ENCODE data around the gene CMSS1.

Gene CMSS1

DNA sequence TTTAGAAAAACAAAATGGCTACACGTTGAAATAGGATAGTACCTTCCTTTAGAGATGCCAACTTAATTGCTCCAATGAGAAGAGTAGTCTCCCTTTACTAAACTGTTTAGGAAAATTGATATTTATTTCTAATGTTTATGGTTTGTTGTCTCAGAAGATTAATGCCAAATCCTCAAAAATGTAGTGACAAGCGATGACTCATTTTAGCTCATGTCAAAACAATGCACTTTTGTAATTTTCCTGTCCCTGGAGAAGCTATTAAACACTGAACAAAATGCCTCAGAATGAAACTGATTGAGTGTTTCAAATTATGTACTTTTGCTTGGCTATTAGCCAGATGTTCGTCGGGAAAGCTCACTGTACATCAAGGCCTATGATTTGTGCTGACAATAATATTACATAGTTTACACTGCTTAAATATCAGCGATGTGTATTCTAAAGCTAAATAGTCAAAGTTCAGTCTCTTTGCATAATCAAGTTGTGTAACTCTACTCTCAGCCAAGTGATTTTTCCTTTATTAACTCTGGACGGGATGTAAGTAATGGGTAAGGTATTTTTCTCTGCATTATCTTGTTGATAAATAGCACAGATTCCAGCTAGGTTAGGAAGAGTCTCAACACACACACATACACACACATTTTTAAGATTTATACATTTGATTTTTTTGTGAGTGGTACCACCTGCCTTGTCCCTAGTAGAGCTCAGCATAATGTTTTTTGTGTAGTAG lies 83.7 kb downstream of the CMSS1 start:
- Histone ChIP-seq H3K27ac (ENCODE audit: low read length) (no peak overlapping the region), H3K36me3 (ENCODE audit: control insufficient read depth in 2 of 2, insufficient read depth in 2 of 2, low read length in 2 of 2) (no peaks in the 10 kb centered on the region), H3K4me3 (ENCODE audit: low read length in 2 of 2) (peak overlapping the region in 1 of 2 donors; percentile 3), H3K9me3 (ENCODE audit: control insufficient read depth in 2 of 2, low read length in 2 of 2) (no peaks in the 10 kb centered on the region), H3K4me1 (ENCODE audit: control insufficient read depth, insufficient read depth, low read length) (peaks cover 5% of the 10 kb centered on the region), H3K27me3 (ENCODE audit: control insufficient read depth in 1 of 2, insufficient read depth in 2 of 2, low read length in 2 of 2) (no peaks in the 10 kb centered on the region), H3K9ac (ENCODE audit: low read length in 2 of 2) (no peak overlapping the region)

DNA sequence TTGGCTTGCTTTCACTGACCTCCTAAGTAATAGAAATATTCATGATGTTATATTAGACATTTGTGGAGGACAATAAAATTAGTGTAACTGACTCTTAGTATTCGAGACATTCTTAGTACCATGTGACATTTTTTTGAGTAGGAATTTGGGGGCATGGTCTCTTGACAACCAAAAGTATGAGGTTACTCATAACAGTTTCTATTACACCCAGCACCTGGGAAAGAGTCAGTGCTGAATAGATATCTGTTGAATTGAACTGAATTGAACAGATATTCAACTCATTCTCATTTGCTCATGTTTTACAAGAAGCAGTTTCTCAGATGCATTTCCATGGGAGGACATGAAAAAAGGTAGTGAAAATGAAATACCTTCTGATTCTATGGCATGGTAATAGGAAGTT lies 84.4 kb downstream of the CMSS1 start:
- no peak overlapping the region for H3K27ac ChIP-seq (ENCODE audit: low read length)

DNA sequence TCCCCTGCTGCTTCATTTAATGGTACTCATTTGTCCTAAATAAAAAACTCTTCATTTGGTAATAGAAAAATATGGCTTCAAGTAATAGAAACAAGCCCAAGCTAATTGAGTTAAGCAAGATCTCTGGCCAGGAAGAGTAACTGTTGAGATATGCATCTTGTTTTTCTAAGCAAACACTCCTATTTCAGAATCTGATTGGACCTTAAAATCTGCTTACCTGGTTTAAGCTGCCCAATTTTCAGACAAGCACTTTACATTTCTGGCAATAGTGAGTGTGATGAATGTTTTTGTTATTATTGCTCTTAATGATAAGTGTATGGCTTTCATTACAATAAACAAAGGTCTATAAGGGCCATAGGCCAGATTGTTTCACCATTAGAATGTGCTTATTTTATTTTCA lies 86.2 kb downstream of the CMSS1 start:
- Histone ChIP-seq H3K4me1 (ENCODE audit: control insufficient read depth, insufficient read depth, low read length) (peaks cover 5% of the 10 kb centered on the region), H3K9ac (ENCODE audit: low read length in 2 of 2) (no peak overlapping the region), H3K27ac (ENCODE audit: low read length) (no peak overlapping the region), H3K9me3 (ENCODE audit: control insufficient read depth in 2 of 2, low read length in 2 of 2) (no peaks in the 10 kb centered on the region), H3K27me3 (ENCODE audit: control insufficient read depth in 1 of 2, insufficient read depth in 2 of 2, low read length in 2 of 2) (no peaks in the 10 kb centered on the region), H3K4me3 (ENCODE audit: low read length in 2 of 2) (no peak overlapping the region), H3K36me3 (ENCODE audit: control insufficient read depth in 2 of 2, insufficient read depth in 2 of 2, low read length in 2 of 2) (no peaks in the 10 kb centered on the region)

More for the DNA sequence above, 84.4 kb downstream of the CMSS1 start:
- no peak overlapping the region for H3K9ac ChIP-seq (ENCODE audit: low read length in 2 of 2)
- H3K4me1 ChIP-seq (ENCODE audit: control insufficient read depth, insufficient read depth, low read length), result peaks cover 5% of the 10 kb centered on the region
- no peaks in the 10 kb centered on the region for H3K27me3 ChIP-seq (ENCODE audit: control insufficient read depth in 1 of 2, insufficient read depth in 2 of 2, low read length in 2 of 2)
- no peak overlapping the region for H3K4me3 ChIP-seq (ENCODE audit: low read length in 2 of 2)
- no peaks in the 10 kb centered on the region for H3K9me3 ChIP-seq (ENCODE audit: control insufficient read depth in 2 of 2, low read length in 2 of 2)
- no peaks in the 10 kb centered on the region for H3K36me3 ChIP-seq (ENCODE audit: control insufficient read depth in 2 of 2, insufficient read depth in 2 of 2, low read length in 2 of 2)

DNA sequence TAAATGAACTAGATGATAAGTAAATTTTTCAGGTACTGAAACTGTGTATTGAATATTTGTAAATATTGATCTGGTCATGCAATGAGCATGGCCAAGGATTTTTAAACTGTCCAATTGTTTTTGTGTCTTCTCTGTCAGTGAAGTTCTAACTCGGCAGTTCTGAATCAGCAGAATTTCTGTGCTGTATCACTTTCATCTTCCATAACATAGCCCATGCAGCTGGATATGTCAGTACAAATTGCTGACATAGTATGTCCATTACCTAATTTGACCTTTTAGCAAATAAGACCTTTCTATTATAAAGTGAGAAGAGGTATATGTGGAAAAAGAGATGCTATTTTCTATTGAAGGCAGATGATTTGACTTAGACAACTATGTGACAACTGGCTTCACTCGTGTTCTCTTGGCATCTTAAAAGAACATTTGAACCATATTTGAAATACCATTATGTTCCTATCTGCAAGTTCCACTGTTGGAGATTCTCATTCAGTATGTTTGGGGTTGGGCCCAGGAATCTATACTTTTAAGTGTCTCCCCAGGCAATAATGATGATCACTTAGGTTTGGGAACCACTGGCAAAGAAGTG lies 90.4 kb downstream of the CMSS1 start:
- H3K4me1 ChIP-seq (ENCODE audit: control insufficient read depth, insufficient read depth, low read length), result peaks cover 2% of the 10 kb centered on the region
- no peak overlapping the region for H3K27ac ChIP-seq (ENCODE audit: low read length)
- no peaks in the 10 kb centered on the region for H3K27me3 ChIP-seq (ENCODE audit: control insufficient read depth in 1 of 2, insufficient read depth in 2 of 2, low read length in 2 of 2)
- no peak overlapping the region for H3K4me3 ChIP-seq (ENCODE audit: low read length in 2 of 2)
- H3K9me3 ChIP-seq (ENCODE audit: control insufficient read depth in 2 of 2, low read length in 2 of 2), result no peaks in the 10 kb centered on the region
- no peak overlapping the region for H3K9ac ChIP-seq (ENCODE audit: low read length in 2 of 2)
- no peaks in the 10 kb centered on the region for H3K36me3 ChIP-seq (ENCODE audit: control insufficient read depth in 2 of 2, insufficient read depth in 2 of 2, low read length in 2 of 2)

DNA sequence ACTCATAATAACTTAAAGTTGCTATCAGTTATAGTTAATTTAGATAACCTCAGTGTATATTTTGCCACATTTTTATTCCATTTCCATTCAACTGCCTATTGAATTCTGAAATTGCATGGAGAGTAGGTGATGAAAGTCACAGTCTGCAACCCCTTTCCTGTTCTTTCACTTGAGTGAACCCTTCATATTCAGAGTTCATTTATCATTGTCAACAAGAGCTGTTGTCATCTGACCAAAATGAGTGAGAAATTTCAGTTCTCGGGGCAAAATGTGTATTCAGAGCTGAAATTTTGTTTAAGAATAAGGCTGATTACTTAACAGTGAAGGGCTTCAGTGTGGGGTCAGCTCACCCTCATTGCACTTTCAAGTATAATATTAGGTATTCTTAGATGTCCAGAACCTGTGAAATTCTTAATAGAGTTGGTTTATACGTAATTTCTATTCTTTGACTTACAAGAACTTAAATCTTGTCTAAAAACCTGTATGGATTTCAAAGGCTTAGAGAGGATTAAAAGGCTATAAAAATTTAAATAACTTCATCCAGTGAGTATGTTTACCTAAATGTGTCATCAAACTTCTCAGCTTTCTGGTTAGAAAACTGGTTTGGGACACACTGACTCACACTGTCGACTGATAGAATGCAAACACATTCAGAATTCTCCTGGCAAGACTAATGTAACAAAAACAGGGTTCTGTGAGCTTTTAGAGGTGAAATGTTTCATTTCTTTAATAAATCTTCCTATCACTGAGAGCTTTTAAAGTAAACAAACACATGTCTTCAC lies 92.2 kb downstream of the CMSS1 start:
- Histone ChIP-seq H3K9ac (ENCODE audit: low read length in 2 of 2) (no peak overlapping the region), H3K27me3 (ENCODE audit: control insufficient read depth in 1 of 2, insufficient read depth in 2 of 2, low read length in 2 of 2) (no peaks in the 10 kb centered on the region), H3K4me1 (ENCODE audit: control insufficient read depth, insufficient read depth, low read length) (peaks cover 2% of the 10 kb centered on the region), H3K36me3 (ENCODE audit: control insufficient read depth in 2 of 2, insufficient read depth in 2 of 2, low read length in 2 of 2) (no peaks in the 10 kb centered on the region), H3K4me3 (ENCODE audit: low read length in 2 of 2) (no peak overlapping the region), H3K27ac (ENCODE audit: low read length) (no peak overlapping the region), H3K9me3 (ENCODE audit: control insufficient read depth in 2 of 2, low read length in 2 of 2) (no peaks in the 10 kb centered on the region)

DNA sequence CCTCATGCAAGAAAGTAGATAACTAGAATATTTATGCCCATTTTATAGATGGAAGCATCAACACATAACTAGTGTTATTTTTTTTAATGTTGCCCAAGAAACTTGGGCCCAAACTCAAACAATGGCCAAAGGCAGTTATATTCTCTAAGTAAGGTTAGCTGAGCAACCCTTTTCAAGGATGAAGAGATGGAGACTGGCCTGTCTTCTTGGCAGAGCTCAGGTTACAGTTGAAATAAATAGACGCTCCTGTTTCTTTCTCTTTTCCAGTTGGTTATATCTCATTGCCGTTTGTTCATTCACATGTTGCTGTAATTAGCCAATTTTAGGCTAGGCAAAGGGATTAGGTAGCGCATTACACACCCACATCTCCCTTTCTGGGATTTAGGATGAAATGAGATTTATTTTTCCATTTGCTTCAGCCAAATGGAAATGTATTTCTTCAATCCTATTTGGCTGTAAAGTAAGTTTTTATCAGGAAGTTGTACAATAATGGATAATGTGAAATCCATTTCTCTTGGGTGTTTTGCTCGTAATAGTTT lies 93.2 kb downstream of the CMSS1 start:
- H3K27me3 ChIP-seq (ENCODE audit: control insufficient read depth in 1 of 2, insufficient read depth in 2 of 2, low read length in 2 of 2), result no peaks in the 10 kb centered on the region
- H3K9ac ChIP-seq (ENCODE audit: low read length in 2 of 2), result no peak overlapping the region
- H3K9me3 ChIP-seq (ENCODE audit: control insufficient read depth in 2 of 2, low read length in 2 of 2), result no peaks in the 10 kb centered on the region
- H3K4me3 ChIP-seq (ENCODE audit: low read length in 2 of 2), result no peak overlapping the region
- peaks cover 2% of the 10 kb centered on the region for H3K4me1 ChIP-seq (ENCODE audit: control insufficient read depth, insufficient read depth, low read length)
- peak overlapping the region; percentile 8 for H3K27ac ChIP-seq (ENCODE audit: low read length)
- no peaks in the 10 kb centered on the region for H3K36me3 ChIP-seq (ENCODE audit: control insufficient read depth in 2 of 2, insufficient read depth in 2 of 2, low read length in 2 of 2)

DNA sequence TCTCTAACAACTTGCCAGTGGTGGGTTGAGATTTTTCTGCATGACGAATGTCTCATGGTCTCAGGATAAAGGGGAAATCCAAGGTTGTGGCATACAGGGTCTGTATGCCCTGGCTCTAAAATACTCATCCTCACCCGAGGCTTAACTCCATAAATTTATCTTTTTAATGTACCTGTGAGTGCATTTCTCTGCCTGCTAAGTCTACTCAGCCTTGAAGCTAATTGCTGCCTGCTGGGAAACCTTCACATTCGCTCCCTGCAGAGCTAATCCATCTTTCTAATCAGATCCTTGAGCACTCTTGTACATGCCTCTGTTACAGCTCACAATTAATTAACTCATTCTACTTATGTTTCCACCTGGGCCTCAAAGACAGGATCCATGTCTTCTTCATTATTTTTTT lies 93.8 kb downstream of the CMSS1 start:
- Histone ChIP-seq H3K4me1 (ENCODE audit: control insufficient read depth, insufficient read depth, low read length) (peaks cover 2% of the 10 kb centered on the region), H3K9me3 (ENCODE audit: control insufficient read depth in 2 of 2, low read length in 2 of 2) (no peaks in the 10 kb centered on the region), H3K36me3 (ENCODE audit: control insufficient read depth in 2 of 2, insufficient read depth in 2 of 2, low read length in 2 of 2) (no peaks in the 10 kb centered on the region), H3K9ac (ENCODE audit: low read length in 2 of 2) (no peak overlapping the region), H3K27ac (ENCODE audit: low read length) (no peak overlapping the region), H3K4me3 (ENCODE audit: low read length in 2 of 2) (no peak overlapping the region), H3K27me3 (ENCODE audit: control insufficient read depth in 1 of 2, insufficient read depth in 2 of 2, low read length in 2 of 2) (no peaks in the 10 kb centered on the region)

DNA sequence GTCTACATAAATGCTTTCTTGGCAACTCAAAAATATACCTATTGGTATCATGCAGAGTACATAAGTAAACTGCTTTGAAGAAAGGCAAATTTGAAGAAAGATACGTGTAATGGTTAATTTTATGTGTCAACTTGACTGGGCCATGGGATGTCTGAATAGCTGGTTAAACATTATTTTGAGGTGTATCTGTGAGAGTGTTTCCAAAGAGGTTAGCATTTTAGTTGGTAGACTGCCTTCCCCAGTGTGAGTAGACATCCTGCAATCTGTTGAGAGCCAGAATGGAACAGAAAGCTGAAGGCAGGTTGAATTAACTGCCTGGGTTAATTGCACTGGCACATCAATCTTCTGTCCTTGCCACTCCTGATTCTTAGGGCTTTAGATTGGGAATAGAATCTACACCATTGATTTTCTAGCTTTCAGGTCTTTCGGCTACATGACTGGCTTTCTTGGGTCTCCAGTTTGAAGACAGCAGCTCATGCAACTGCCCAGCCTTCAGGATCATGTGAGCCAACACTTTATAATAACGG lies 98.3 kb downstream of the CMSS1 start:
- no peak overlapping the region for H3K9ac ChIP-seq (ENCODE audit: low read length in 2 of 2)
- no peaks in the 10 kb centered on the region for H3K9me3 ChIP-seq (ENCODE audit: control insufficient read depth in 2 of 2, low read length in 2 of 2)
- no peaks in the 10 kb centered on the region for H3K27me3 ChIP-seq (ENCODE audit: control insufficient read depth in 1 of 2, insufficient read depth in 2 of 2, low read length in 2 of 2)
- H3K4me3 ChIP-seq (ENCODE audit: low read length in 2 of 2), result no peak overlapping the region
- H3K27ac ChIP-seq (ENCODE audit: low read length), result no peak overlapping the region
- no peaks in the 10 kb centered on the region for H3K36me3 ChIP-seq (ENCODE audit: control insufficient read depth in 2 of 2, insufficient read depth in 2 of 2, low read length in 2 of 2)
- no peaks in the 10 kb centered on the region for H3K4me1 ChIP-seq (ENCODE audit: control insufficient read depth, insufficient read depth, low read length)

DNA sequence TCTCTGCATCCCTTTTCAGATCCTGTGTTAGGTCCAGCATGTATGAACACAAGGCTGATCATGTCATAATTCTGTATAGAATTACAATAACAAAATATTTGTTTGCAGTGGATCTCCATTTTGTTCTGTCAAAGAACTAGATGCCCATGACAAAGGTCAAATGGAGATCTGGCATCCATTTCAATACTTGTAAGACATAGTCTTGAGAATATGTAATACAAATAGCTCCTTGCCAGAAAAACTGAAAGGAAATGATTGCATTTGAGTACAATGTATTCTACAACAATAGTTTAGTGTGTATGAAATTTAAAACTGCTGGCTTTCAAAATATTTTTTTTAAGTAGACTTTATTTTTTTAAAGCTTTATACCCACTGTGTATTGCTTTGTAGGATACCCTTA lies 101.1 kb downstream of the CMSS1 start:
- H3K27ac ChIP-seq (ENCODE audit: low read length), result no peak overlapping the region
- H3K36me3 ChIP-seq (ENCODE audit: control insufficient read depth in 2 of 2, insufficient read depth in 2 of 2, low read length in 2 of 2), result no peaks in the 10 kb centered on the region
- no peaks in the 10 kb centered on the region for H3K27me3 ChIP-seq (ENCODE audit: control insufficient read depth in 1 of 2, insufficient read depth in 2 of 2, low read length in 2 of 2)
- H3K4me3 ChIP-seq (ENCODE audit: low read length in 2 of 2), result no peak overlapping the region
- no peak overlapping the region for H3K9ac ChIP-seq (ENCODE audit: low read length in 2 of 2)
- H3K9me3 ChIP-seq (ENCODE audit: control insufficient read depth in 2 of 2, low read length in 2 of 2), result no peaks in the 10 kb centered on the region
- H3K4me1 ChIP-seq (ENCODE audit: control insufficient read depth, insufficient read depth, low read length), result no peaks in the 10 kb centered on the region

DNA sequence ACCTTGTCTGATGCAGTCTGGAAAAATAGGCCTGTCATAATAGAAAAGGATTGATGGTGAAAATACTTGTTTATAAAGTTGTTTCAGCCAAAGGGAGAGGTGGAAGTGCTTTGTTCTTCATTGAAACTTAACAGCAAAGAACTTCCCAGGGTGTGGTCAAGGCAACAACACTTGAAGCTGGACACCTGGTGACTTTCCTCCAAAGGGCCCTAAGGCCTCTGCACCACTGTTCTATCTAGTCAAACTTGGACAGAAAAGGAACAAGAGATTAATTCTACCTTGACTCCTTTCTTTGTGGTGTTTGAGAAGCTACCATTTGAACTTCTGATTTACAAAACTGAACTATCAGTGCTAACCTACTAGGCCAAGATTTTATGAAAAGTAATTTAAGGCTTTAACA lies 102.0 kb downstream of the CMSS1 start:
- no peaks in the 10 kb centered on the region for H3K4me1 ChIP-seq (ENCODE audit: control insufficient read depth, insufficient read depth, low read length)
- H3K27me3 ChIP-seq (ENCODE audit: control insufficient read depth in 1 of 2, insufficient read depth in 2 of 2, low read length in 2 of 2), result no peaks in the 10 kb centered on the region
- no peak overlapping the region for H3K4me3 ChIP-seq (ENCODE audit: low read length in 2 of 2)
- no peaks in the 10 kb centered on the region for H3K36me3 ChIP-seq (ENCODE audit: control insufficient read depth in 2 of 2, insufficient read depth in 2 of 2, low read length in 2 of 2)
- no peak overlapping the region for H3K27ac ChIP-seq (ENCODE audit: low read length)
- no peak overlapping the region for H3K9ac ChIP-seq (ENCODE audit: low read length in 2 of 2)
- H3K9me3 ChIP-seq (ENCODE audit: control insufficient read depth in 2 of 2, low read length in 2 of 2), result no peaks in the 10 kb centered on the region
